GM19467 (cell line): ENCODE results near the gene EML4.
"Not testable (repeated sequence)": the region's sequence is repeated elsewhere in the genome, so short reads cannot be mapped to it uniquely, and the experiment has no call there.

Source experiments
- ATAC-seq: cut with Tn5 transposase; IDR thresholded peaks from one replicate; pipeline ENCODE4 v1.9.1; 2021; ENCODE audit warnings: mild to moderate bottlenecking, moderate library complexity; ENCODE audit not compliant: unreplicated experiment

EML4 gene

DNA sequence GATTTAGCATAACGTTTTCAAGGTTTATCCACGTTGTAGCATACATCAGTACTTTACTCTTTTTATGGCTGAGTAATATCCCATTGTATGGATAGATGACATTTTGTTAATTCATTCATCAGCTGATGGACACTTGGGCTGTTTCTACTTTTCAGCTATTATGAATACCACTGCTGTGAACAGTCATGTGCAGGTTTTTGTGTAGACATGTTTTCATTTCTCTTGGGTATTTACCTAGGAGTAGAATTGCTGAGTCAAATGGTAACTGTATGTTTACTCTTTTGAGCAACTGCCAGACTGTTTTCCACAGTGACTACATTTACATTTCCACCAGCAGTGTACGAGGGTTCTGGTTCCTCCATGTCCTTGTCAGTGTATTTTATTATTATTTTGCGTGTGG lies 158.0 kb downstream of the EML4 start:
- no peak for ATAC-seq

DNA sequence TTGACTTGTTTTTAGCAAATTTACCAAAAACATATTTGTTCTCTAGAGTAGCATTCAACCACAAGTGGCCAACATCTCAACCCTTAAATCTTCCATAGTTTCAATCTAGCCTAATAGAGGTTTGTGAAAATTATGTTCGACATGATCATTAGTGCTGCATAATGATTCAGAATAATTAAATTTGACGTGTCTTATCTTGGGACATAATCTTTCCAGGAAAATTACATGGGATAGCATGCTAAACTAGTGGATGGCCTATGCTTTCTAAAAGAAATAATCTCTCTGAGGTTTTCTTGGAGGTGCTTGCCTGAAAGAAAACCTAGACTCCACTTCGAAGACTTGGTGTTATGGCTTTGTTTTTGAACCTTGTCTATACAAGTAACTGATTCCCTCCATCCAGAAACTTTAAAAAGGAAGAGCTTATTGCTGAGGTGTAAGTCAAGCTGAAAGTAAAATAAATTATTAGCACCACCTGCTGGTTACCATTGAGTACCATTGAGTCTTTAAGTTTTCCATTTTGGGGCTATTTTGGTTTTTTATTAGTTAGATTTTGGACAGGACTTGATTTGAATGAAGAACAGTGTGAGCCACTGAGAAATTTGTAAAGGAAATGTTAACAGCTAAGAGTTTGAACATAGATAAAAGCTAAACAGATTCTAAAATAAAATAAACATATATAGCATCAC lies 159.1 kb downstream of the EML4 start:
- ATAC-seq: no peak

DNA sequence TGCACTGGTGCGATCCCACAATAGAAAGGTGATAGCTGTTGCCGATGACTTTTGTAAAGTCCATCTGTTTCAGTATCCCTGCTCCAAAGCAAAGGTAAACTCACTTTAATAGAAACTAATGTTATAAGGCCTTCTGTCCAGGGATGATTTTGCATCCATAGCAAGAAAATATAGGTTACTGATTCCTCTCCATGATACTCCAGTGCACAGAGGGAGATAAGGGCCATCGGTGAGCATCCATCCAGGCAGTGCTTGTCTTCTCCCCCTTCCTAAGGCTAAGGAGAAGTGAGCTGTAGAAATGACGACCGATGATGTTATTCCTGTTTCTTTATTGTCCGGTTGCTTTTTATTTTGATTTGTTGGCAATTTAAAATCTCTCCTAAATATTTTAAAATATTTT lies 159.8 kb downstream of the EML4 start:
- ATAC-seq: no peak

DNA sequence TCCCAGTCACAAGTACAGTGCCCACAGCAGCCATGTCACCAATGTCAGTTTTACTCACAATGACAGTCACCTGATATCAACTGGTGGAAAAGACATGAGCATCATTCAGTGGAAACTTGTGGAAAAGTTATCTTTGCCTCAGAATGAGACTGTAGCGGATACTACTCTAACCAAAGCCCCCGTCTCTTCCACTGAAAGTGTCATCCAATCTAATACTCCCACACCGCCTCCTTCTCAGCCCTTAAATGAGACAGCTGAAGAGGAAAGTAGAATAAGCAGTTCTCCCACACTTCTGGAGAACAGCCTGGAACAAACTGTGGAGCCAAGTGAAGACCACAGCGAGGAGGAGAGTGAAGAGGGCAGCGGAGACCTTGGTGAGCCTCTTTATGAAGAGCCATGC lies 160.6 kb downstream of the EML4 start:
- no peak for ATAC-seq

DNA sequence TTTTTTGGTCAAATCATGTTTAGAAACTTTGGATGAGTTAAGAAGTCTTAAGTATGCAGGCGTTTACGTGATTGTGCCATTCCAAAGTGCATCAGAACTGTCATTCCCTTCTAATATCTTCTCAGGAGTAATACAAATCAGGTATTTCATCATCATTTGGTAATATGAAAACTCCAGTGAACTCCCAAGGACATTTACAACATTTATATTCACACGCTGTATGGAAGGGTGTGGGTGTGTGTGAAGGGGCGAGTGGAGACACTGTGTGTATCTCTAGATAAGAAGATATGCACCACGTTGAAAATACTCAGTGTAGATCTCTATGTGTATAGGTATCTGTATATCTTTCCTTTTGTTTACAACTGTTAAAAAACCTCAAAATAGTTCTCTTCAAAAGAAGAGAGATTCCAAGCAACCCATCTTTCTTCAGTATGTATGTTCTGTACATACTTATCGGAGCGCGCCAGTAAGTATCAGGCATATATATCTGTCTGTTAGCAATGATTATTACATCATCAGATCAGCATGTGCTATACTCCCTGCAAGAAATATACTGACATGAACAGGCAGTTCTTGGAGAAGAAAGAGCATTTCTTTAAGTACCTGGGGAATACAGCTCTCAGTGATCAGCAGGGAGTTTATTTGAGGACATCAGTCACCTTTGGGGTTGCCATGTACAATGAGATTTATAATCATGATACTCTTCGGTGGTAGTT lies 162.6 kb downstream of the EML4 start:
- ATAC-seq: no peak

DNA sequence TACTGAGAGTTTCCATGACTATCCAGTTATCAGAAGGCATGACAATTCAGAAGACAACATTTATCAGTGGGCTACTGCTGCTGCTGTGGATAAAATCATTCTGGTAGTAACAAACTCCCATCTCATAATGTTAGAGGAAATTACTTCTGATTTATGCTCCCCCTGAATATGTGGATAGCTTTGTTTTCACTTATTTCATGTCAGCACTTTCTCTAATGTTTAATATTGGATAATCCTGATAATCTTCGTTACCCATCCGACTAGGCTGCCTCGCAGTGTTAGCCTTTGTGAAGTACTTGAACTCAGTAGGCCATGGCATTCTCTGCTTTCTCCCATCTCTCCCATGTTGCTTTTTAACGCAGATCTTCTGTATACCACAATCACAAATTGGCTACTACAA lies 163.4 kb downstream of the EML4 start:
- ATAC-seq: no peak

DNA sequence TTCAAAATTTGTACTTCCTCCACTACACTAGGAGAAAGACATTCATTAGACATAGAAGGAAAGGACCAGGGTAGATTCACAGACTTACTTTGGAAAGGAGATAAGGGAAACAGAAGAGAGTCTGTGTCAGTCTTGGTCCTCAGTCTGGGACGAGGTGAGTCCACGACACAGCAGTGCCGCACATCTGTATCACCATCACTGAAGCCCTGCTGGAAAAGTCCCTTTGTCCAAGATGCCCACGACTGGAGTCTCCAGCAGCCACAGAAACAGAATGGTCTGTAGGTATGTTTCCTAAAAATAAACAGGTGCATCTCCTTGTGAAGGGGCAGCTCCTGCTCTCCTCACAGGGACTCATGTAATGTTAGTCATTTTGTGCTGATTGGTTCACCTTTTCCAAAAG lies 164.4 kb downstream of the EML4 start:
- ATAC-seq: no peak

DNA sequence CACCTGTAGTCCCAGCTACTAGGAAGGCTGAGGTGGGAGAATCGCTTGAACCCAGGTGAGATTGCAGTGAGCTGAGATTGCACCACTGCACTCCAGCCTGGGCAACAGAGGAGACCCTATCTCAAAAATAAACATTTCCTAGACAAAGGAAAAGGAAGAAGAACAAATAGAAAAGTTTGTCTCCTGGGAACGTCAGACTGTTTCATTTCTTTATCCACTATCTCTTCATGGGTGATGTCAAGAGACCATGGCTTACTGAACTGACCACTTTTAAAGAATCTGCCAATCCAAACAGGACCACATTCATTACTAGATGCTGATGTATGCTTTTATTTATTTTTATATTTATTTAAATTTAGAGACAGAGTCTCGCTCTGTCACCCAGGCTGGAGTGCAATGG lies 165.1 kb downstream of the EML4 start:
- ATAC-seq: no peak

DNA sequence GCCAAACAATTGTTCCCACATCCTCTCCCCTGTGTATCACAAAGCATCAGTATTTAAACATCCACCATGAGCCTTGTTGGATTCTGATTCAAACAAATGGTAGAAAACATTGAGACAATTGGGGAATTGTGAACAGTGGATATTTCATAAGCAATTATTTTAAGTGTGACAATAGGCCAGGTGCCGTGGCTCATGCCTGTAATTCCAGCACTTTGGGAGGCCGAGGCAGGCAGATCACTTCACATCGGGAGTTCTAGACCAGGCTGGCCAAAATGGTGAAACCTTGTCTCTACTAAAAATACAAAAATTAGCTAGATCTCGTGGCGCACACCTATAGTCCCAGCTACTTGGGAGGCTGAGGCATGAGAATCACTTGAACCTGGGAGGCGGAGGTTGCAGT lies 165.7 kb downstream of the EML4 start:
- not testable (repeated sequence) for ATAC-seq

DNA sequence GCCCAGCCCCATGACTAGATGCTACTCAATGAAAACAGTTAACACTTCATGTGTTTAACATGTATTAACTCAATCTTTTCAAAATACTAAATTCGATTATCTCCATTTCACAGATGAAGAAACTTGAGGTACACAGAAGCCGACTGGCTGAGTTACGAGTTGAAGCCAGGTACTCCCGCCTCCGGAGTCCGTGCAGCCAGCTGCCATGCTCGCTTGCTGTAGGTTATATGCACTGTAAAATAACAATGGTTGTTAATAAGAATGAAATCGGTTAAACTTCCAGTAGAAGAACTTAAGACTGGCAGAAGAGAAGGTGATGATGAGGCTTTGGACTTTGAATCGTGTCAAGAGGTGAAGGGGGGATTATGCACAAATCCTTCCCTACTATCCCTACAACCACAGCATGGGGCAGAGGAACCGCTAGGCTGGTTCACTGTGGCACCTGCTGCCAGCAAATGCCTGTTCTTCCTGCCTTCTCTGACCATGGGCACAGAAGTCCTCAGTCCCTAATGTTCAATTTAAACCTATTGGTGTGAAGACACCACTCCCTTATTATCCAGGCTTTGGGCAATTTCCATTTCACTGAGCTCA lies 166.5 kb downstream of the EML4 start:
- no peak for ATAC-seq

DNA sequence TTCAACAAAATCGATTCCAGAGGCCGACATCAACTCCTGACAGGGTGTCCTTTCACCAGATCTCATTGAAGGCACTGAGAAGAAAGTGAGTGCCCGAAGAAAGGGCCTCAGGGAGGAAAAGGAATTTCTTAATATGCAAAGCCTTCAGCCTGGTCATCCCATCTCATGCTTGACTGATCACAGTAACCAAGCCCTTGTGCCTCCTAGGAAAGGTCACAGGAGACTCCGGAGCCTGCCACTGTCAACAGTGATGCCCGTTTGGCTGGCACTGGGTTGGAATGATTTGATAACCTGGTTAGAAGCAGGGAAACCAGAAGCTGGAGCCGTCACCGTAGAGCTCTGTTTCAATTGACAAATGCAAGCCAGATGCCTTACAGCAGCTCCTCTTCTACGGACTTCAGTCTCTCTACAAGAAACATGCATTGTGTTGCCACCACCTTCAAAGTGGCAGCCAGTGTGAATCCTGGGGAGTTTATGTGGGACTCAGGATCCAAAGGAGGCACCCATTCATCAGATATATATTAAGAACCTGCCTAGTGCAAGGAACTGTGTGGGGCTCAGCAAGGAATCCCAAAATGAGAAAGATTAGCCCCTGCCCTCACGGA lies 167.3 kb downstream of the EML4 start:
- no peak for ATAC-seq

DNA sequence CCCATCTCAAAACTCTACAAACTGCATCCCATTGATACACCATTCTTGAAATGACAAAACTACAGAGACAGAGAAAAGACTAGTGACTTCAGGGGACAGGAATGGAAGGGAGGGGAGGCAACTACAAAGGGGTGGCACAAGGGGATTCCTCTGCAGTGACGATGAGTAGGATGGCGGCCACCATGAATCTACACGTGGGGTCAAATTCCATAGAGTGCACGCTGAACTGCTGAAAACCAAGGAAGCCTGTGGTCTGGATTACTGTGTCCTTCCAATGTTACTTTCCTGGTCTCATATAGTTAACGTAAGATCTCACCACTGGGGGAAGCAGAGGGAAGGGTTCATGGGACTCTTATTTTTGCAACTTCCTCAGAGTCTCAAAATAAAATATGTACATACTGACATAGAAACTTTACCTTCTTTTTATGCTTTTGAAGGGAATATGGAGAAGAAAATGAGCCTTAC lies 168.2 kb downstream of the EML4 start:
- ATAC-seq: no peak

DNA sequence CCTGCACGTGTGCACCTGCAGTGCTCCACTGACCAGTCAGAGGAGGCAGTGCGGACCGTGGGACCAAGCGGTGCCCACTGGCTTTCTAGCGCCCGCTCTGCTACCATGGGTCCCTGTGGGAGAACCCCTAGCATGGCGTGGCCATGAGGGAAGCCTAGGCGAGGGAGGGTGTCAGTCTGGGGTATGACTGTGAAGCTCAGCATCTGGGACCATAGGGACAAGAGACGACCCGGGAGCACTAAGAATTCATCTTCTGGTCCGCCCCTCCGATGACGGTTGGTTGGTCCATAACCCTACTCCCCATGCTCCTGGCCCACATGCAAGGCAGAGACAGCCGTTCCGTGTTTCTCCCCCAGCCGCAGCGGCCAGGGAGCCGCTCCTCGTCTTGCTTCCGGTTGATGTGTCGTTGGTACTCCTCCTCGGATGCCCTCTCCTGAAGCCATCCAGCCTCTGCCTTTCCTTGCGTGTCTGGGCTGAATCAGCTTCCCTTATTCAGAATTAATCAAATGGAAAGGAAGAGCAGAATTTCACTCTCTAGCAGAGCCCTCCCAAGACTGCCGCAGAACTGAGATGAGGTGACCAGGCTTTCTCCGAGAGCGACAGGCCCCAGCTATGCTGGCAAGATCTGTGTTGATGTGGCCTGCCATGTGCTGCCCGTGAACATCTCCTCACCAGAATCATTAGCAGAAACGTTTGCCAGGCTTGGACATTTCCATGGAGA lies 168.9 kb downstream of the EML4 start:
- ATAC-seq: no peak

DNA sequence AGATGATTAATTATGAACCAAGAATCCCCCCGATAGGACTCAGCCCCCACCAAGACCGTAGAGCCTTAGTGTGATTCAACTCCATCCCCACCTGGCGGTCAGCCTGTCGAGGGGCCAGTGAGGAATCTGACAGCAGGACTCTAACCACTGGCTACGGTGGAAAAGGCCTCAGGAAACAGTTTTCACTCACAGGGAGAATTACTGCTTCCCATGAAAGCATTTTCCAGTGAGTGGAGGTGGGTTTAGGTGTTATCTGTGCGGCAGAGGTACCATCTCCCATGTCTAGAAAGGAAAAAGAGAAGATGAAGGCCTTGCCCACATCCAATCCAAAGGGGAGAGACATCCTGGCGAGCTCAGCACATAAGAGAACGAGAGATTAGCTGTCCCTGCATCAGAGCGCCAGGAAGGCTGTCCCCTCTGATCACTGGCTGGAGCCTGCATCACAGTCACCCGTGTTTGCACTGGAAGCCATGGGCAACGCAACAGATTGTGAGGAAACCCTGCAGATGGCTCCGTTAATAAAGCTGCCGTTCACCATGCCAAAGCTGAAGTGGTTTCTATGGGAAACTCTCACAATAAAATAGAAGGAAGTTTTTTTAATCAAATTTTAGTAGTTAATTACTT lies 169.5 kb downstream of the EML4 start:
- ATAC-seq: no peak

DNA sequence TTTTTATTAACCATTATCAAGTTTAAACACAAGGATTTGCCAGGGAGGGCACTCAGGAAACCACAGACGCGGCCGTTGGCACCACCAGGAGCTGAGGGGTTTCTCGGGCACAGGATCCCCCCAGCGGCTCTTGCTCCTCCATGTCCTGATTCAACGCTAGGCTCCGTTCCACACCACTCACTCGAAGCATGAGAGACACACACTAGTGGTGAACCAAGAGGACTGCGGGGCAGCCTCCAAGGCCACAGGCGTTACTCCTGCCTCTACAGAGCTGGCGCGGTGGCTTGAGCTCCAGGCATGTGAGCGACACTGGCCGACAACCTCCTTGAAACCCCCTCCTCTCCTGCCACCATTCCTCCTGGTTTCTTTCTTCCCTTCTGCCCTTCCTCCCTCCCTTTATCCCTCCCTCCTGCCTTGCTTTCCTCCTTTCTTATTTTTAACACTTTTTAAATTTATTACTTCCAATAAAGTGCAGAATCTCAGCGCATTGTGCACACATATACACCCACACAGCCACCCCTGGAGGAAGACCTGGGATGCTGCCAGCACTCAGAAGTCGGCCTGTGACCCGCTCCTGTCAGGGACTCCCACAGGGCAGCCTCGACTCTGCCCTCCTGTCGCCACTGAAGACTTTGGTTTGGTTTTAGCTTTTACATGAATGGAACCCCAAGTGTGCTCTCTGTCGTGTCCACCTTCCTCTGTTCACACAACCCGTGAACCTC lies 170.2 kb downstream of the EML4 start:
- no peak for ATAC-seq

DNA sequence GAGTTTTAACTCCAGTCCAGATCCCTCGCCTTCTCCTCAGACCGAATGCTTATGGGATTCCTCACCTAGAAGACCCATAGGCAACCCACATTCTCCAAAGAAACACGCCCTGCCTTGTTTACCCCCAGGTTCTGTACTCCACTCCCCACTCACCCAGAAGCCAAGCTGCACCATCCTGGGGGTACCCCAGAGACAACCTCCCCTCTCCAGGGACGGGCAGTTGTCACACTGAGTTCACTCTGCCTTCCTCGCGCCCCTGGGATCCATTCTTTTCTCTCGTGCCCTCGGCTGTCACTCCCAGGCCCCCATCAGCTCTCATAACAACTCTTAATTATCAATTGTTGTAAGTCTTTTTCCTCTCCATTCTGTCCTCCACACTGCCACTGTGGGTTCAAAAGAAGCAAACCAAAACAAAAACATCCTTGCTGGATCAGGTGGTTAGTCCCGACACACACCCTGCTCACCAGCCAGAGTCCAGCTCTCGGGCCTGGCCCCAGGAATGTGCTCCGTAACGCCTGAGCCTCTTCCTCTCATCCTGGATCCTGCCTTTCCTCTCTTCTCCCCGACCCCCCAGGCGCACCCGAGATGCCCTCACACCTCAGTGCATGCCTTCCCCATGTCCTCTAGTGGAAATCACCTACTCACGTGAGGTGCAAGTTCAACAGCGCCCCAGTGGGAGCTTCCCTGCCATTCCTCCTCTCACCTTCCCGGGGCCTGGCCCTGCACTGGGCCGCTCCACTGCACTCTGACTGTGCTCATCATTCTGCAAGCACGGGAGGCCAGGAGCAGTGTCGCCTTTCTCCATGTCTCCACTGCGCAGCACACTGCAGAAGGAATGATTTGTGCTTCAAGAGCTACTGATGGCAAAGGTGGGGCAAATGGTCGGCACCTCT lies 171.1 kb downstream of the EML4 start:
- ATAC-seq: no peak

DNA sequence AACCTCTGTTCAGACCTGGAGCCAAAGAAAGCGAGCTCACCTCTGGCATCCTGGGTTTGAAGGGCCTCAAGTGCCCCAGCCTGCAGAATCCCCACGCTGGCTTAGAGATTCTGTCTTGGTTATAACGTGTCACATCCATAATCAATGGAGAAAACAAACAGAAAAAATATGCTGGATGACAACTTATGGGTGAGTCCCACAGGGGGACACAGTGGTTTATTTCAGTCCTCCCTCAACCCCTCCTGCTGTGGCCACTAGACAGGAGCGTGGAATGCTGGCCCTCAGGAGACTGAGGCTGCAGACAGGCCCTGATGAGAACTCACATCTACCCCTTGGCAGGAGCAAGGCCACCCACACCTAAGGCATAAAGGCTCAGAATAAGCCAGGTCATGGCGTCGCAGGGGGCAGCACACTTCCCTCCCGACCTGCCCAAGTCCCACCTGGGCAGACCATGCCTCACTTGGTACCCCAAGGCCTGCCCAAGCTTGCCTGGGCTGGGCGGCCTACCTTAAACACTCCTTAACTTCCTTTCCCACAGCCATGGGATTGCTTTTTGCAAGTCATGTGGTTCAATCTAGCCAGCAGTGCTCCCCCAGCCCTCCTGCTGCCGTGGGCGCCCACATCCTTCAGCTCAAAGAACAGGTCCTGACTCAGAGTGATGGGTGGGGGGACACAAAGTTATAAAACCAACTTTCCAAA lies 171.9 kb downstream of the EML4 start:
- no peak for ATAC-seq

DNA sequence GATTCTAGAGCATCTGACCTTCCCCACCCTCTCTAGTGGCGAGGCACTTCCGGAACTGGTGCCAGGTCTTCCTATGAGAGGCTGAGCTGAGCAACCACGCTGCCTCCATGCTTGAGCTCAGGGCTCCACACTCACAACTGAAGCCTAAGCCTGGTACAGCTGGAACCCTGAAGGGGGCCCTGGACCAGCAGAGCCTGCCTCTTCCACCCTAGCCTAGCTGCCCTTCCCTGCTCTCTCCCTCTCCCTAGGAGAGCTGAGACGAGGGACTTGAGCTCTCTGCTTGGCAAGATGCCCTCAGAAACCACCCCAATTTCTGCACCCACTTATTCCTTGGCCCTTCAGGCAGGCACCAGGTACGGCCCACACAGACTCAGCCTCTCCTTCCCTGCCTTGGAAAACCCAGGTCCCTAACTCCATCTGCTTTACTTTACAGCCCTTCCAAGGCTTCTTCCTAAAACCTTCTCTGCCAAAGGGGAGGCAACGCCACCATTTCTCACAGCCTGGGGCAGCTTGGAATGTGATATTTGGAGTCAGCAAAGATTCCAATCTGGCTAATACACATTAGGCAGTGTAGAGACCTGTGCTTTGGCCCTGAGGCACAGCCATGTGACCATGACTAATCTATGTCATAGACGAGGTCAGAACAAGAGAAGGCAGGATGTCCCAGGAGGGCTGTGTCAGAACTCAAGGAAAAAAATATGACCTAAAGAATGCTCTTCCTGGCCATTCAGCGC lies 173.1 kb downstream of the EML4 start:
- no peak for ATAC-seq
